ENCODE data around the gene KIF2C. TPM values are rescaled to one million over a fixed set of nuclear protein-coding genes. Genes with fewer than 3 reads are reported as not detected.

Gene KIF2C
- total RNA-seq, 1 donor from 2014 or later: 56.5 TPM

DNA sequence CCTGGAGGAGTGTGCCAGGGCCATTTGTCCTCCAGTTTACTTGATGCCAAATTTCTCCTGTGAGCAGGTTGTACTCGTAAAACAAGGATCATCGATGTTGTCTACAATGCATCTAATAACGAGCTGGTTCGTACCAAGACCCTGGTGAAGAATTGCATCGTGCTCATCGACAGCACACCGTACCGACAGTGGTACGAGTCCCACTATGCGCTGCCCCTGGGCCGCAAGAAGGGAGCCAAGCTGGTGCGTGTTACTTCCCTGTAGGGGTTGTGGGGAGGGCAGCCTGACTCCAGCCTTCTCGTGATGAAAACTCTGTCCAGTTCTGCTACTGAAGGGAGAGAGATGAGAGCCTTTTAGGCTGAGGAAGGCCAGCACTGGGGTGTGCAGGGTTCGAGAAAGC lies 37.9 kb downstream of the KIF2C start:
- no peaks in the 10 kb centered on the region for H3K9me3 Mint-ChIP-seq
- H3K4me1 Mint-ChIP-seq (ENCODE audit: unreplicated experiment): peaks cover 31% of the 10 kb centered on the region
- H3K36me3 Mint-ChIP-seq: peaks cover 34% of the 10 kb centered on the region
- H3K27ac Mint-ChIP-seq: peak overlapping the region; percentile 82
- TF ChIP-seq, protein P1, sequence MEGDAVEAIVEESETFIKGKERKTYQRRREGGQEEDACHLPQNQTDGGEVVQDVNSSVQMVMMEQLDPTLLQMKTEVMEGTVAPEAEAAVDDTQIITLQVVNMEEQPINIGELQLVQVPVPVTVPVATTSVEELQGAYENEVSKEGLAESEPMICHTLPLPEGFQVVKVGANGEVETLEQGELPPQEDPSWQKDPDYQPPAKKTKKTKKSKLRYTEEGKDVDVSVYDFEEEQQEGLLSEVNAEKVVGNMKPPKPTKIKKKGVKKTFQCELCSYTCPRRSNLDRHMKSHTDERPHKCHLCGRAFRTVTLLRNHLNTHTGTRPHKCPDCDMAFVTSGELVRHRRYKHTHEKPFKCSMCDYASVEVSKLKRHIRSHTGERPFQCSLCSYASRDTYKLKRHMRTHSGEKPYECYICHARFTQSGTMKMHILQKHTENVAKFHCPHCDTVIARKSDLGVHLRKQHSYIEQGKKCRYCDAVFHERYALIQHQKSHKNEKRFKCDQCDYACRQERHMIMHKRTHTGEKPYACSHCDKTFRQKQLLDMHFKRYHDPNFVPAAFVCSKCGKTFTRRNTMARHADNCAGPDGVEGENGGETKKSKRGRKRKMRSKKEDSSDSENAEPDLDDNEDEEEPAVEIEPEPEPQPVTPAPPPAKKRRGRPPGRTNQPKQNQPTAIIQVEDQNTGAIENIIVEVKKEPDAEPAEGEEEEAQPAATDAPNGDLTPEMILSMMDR (conservative IDR thresholded peaks at IDR 0.05): no peak
- no peak for DNase-seq (ENCODE audit: extremely low spot score, unreplicated experiment)
- H3K4me3 Mint-ChIP-seq: peak overlapping the region; percentile 97
- H3K27me3 Mint-ChIP-seq: no peaks in the 10 kb centered on the region

DNA sequence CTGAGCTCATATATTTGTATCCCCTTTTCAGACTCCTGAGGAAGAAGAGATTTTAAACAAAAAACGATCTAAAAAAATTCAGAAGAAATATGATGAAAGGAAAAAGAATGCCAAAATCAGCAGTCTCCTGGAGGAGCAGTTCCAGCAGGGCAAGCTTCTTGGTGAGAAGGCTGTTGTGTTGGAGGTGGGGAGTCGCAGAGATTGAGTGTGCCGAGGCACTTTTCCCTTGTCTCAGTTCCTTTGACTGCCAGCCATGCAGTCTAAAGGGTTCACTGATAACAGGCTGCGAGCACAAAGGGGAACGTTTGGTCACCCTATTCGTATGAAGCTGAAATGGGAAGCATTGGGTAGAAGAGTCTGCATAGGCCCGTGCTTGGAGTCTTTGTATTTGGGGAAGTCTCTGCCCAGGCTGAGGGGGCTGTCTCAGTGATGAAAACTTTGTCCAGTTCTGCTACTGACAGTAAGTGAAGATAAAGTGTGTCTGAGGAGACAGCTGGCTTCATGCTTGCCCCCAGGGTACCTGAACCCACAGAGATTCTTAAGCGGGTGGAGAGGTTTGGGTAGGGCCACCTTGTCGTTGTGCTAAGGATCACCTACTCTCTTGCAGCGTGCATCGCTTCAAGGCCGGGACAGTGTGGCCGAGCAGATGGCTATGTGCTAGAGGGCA lies 38.5 kb downstream of the KIF2C start:
- Mint-ChIP-seq H3K9me3 (no peaks in the 10 kb centered on the region), H3K4me1 (ENCODE audit: unreplicated experiment) (peaks cover 32% of the 10 kb centered on the region), H3K36me3 (peaks cover 34% of the 10 kb centered on the region), H3K27ac (peak overlapping the region; percentile 82), H3K4me3 (peak overlapping the region; percentile 97), H3K27me3 (no peaks in the 10 kb centered on the region)
- TF ChIP-seq, protein P1 (conservative IDR thresholded peaks at IDR 0.05): no peak
- DNase-seq (ENCODE audit: extremely low spot score, unreplicated experiment): no peak

GRCh38 chr1:44778705-44779576 lies 39.3 kb downstream of the KIF2C start:
- TF ChIP-seq, protein P1 (conservative IDR thresholded peaks at IDR 0.05): no peak
- Mint-ChIP-seq H3K4me1 (ENCODE audit: unreplicated experiment) (peaks cover 38% of the 10 kb centered on the region), H3K27ac (peak overlapping the region; percentile 82), H3K36me3 (peaks cover 34% of the 10 kb centered on the region), H3K27me3 (no peaks in the 10 kb centered on the region), H3K9me3 (no peaks in the 10 kb centered on the region), H3K4me3 (peak overlapping the region; percentile 76)
- no peak for DNase-seq (ENCODE audit: extremely low spot score, unreplicated experiment)

GRCh38 chr1:44780583-44781121 lies 41.0 kb downstream of the KIF2C start:
- H3K4me3 Mint-ChIP-seq: no peak overlapping the region
- H3K27ac Mint-ChIP-seq: peak overlapping the region; percentile 77
- no peak for DNase-seq (ENCODE audit: extremely low spot score, unreplicated experiment)
- H3K27me3 Mint-ChIP-seq: no peaks in the 10 kb centered on the region
- TF ChIP-seq, protein P1 (conservative IDR thresholded peaks at IDR 0.05): no peak
- no peaks in the 10 kb centered on the region for H3K9me3 Mint-ChIP-seq
- peaks cover 34% of the 10 kb centered on the region for H3K36me3 Mint-ChIP-seq
- H3K4me1 Mint-ChIP-seq (ENCODE audit: unreplicated experiment): peaks cover 38% of the 10 kb centered on the region

DNA sequence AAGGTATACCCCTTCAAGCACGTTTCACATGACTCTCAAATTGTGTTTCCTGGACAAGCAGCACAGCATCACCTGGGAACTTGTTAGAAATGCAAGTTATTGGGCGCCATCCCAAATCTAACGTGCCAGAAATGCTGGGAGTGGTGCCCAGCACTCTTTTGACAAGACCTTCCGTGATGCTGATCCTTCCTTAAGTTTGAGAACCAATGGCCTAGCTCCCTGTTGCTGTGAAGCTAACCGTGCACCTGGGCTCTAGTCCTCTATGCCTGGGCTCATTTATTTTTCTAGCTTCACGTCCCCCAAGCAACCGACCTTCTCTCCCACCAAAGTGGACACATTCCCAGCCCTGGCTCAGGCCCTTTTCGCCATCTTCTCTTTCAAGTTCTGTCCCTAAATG lies 44.1 kb downstream of the KIF2C start:
- Mint-ChIP-seq H3K4me3 (peak overlapping the region; percentile 79), H3K36me3 (peaks cover 17% of the 10 kb centered on the region), H3K27me3 (no peaks in the 10 kb centered on the region), H3K4me1 (ENCODE audit: unreplicated experiment) (peaks cover 27% of the 10 kb centered on the region), H3K27ac (peak overlapping the region; percentile 50), H3K9me3 (no peaks in the 10 kb centered on the region)
- DNase-seq (ENCODE audit: extremely low spot score, unreplicated experiment): no peak
- TF ChIP-seq, protein P1 (conservative IDR thresholded peaks at IDR 0.05): no peak
